HEK293T (cell line): Measurements from ENCODE around the gene GCLM.

Source experiments
- FOXM1 ChIP-seq: fragments of 450-650 bp; IDR thresholded peaks from 2 replicates; pipeline ENCODE4 v1.6.1; 2017; ENCODE audit warnings: mild to moderate bottlenecking, borderline replicate concordance
- SP1 ChIP-seq: fragments of 450-650 bp; IDR thresholded peaks from 2 replicates; pipeline ENCODE4 v1.6.1; 2017
- SUZ12 ChIP-seq: fragments of 450-650 bp; IDR thresholded peaks from 2 replicates; pipeline ENCODE4 v1.6.1; 2016; ENCODE audit warnings: mild to moderate bottlenecking

DNA sequence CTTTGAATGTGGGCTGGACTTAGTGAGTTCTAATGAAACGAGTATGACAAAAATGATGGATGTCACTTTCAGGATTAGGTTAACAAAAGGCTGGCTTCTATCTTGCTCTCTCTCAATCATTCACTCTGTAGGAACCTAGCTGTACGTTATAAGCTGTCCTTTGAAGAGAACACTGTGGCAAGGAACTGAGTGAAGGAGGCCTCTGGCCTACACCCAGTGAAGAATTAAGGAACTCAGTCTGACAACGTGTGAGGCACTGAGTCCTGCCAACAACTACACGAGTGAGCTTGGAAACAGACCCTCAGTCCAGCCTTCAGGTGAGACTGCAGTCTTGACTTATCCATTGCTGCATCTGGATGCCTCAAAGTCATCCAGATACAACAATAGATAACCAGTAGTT, 27.0 kb downstream of the GCLM start:
- TF ChIP-seq FOXM1 (no peak), SUZ12 (no peak), SP1 (no peak)
